ENCODE results near the gene NKIRAS1.

NKIRAS1 gene
- 8.0 to 12.6 reads per million in 2 experiments for total RNA-seq

GRCh38 chr3:23916886-23917678 is at the start of gene NKIRAS1, which contains the start of gene RPL15:
NKIRAS1 (minus strand) TSS chr3:23916990; CDS start chr3:23910904, 6,086 bp downstream.
RPL15 (plus strand) TSS chr3:23917132; CDS start chr3:23917860, 728 bp downstream.
- DNase-seq (ENCODE audit: low read depth) = peak; percentile 96

- no peak for DNase-seq (ENCODE audit: low read depth)
These were observed 49.5 kb upstream of the NKIRAS1 start for GRCh38 chr3:23966328-23966727.

- DNase-seq (ENCODE audit: low read depth) = no peak
These were observed 47.9 kb upstream of the NKIRAS1 start for GRCh38 chr3:23964537-23965235.

- no peak for DNase-seq (ENCODE audit: low read depth)
These were observed 45.1 kb upstream of the NKIRAS1 start for GRCh38 chr3:23961913-23962312.

GRCh38 chr3:23961066-23961465 is 44.3 kb upstream of the NKIRAS1 start:
- no peak for DNase-seq (ENCODE audit: low read depth)

GRCh38 chr3:23960649-23961048 is 43.9 kb upstream of the NKIRAS1 start:
- DNase-seq (ENCODE audit: low read depth) = no peak

- no peak for DNase-seq (ENCODE audit: low read depth)
These were observed 42.5 kb upstream of the NKIRAS1 start for GRCh38 chr3:23959135-23959900.

- DNase-seq (ENCODE audit: low read depth) = no peak
These were observed 39.9 kb upstream of the NKIRAS1 start for GRCh38 chr3:23956701-23957100.

- no peak for DNase-seq (ENCODE audit: low read depth)
These were observed 37.4 kb upstream of the NKIRAS1 start for GRCh38 chr3:23954144-23954543.

GRCh38 chr3:23953523-23953922 is 36.7 kb upstream of the NKIRAS1 start:
- DNase-seq (ENCODE audit: low read depth) = no peak

- DNase-seq (ENCODE audit: low read depth) = no peak
These were observed 35.9 kb upstream of the NKIRAS1 start for GRCh38 chr3:23952646-23953045.

- no peak for DNase-seq (ENCODE audit: low read depth)
These were observed 33.5 kb upstream of the NKIRAS1 start for GRCh38 chr3:23950293-23950692.

GRCh38 chr3:23949784-23950183 is 33.0 kb upstream of the NKIRAS1 start:
- DNase-seq (ENCODE audit: low read depth) = no peak

- no peak for DNase-seq (ENCODE audit: low read depth)
These were observed 32.0 kb upstream of the NKIRAS1 start for GRCh38 chr3:23948761-23949160.

- peak; percentile 97 for DNase-seq (ENCODE audit: low read depth)
These were observed 29.3 kb upstream of the NKIRAS1 start for GRCh38 chr3:23945913-23946687.

GRCh38 chr3:23945663-23945912 is 28.8 kb upstream of the NKIRAS1 start:
- DNase-seq (ENCODE audit: low read depth) = no peak

- DNase-seq (ENCODE audit: low read depth) = peak; percentile 68
These were observed 28.3 kb upstream of the NKIRAS1 start, which contains the start of gene NR1D2 for GRCh38 chr3:23944861-23945662. NR1D2 (plus strand) TSS chr3:23945286; CDS start chr3:23945579, 293 bp downstream.

GRCh38 chr3:23944007-23944783 is 27.4 kb upstream of the NKIRAS1 start:
- DNase-seq (ENCODE audit: low read depth) = no peak

GRCh38 chr3:23942546-23942945 is 25.8 kb upstream of the NKIRAS1 start:
- no peak for DNase-seq (ENCODE audit: low read depth)

GRCh38 chr3:23941440-23941839 is 24.6 kb upstream of the NKIRAS1 start:
- DNase-seq (ENCODE audit: low read depth) = no peak
